Measurements from ENCODE around the gene AKAP1. TPM values are rescaled to one million over a fixed set of nuclear protein-coding genes. Genes with fewer than 3 reads are reported as not detected.

Gene AKAP1
- 29.8 and 44.2 TPM in 2 replicates for total RNA-seq

GRCh38 chr17:57084802-57085447 lies at the start of gene AKAP1:
Gene AKAP1, plus strand, starts transcription at chr17:57085246. Its CDS starts 20,219 bp downstream, at chr17:57105465.
- no peak for DNase-seq (ENCODE audit: low read depth)
- no peak for TF ChIP-seq CTCF (conservative IDR thresholded peaks at IDR 0.05; ENCODE audit: low read depth, low read length)
- peak within 1 kb of the TSS; percentile 94 for H3K4me3 ChIP-seq (ENCODE audit: low read depth, low read length)

- DNase-seq (ENCODE audit: low read depth), result no peak
- no peak for TF ChIP-seq CTCF (conservative IDR thresholded peaks at IDR 0.05; ENCODE audit: low read depth, low read length)
- peak overlapping the region; percentile 28 for H3K4me3 ChIP-seq (ENCODE audit: low read depth, low read length)
Observed at GRCh38 chr17:57035971-57036481, 49.0 kb upstream of the AKAP1 start.

GRCh38 chr17:57037411-57037810 lies 47.6 kb upstream of the AKAP1 start:
- no peak overlapping the region for H3K4me3 ChIP-seq (ENCODE audit: low read depth, low read length)
- no peak for DNase-seq (ENCODE audit: low read depth)
- TF ChIP-seq CTCF (conservative IDR thresholded peaks at IDR 0.05; ENCODE audit: low read depth, low read length), result no peak

- no peak for DNase-seq (ENCODE audit: low read depth)
- no peak for TF ChIP-seq CTCF (conservative IDR thresholded peaks at IDR 0.05; ENCODE audit: low read depth, low read length)
- no peak overlapping the region for H3K4me3 ChIP-seq (ENCODE audit: low read depth, low read length)
Observed at GRCh38 chr17:57038486-57038885, 46.6 kb upstream of the AKAP1 start.

GRCh38 chr17:57040571-57040970 lies 44.5 kb upstream of the AKAP1 start:
- DNase-seq (ENCODE audit: low read depth), result no peak
- H3K4me3 ChIP-seq (ENCODE audit: low read depth, low read length), result no peak overlapping the region
- TF ChIP-seq CTCF (conservative IDR thresholded peaks at IDR 0.05; ENCODE audit: low read depth, low read length), result no peak

GRCh38 chr17:57043276-57043675 lies 41.8 kb upstream of the AKAP1 start:
- no peak overlapping the region for H3K4me3 ChIP-seq (ENCODE audit: low read depth, low read length)
- TF ChIP-seq CTCF (conservative IDR thresholded peaks at IDR 0.05; ENCODE audit: low read depth, low read length), result no peak
- DNase-seq (ENCODE audit: low read depth), result no peak
